ENCODE data around the gene DIPK2B.

DIPK2B gene, protein sequence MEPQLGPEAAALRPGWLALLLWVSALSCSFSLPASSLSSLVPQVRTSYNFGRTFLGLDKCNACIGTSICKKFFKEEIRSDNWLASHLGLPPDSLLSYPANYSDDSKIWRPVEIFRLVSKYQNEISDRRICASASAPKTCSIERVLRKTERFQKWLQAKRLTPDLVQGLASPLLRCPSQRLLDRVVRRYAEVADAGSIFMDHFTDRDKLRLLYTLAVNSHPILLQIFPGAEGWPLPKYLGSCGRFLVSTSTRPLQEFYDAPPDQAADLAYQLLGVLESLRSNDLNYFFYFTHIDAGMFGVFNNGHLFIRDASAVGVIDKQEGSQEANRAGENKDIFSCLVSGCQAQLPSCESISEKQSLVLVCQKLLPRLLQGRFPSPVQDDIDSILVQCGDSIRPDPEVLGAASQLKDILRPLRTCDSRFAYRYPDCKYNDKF

DNA sequence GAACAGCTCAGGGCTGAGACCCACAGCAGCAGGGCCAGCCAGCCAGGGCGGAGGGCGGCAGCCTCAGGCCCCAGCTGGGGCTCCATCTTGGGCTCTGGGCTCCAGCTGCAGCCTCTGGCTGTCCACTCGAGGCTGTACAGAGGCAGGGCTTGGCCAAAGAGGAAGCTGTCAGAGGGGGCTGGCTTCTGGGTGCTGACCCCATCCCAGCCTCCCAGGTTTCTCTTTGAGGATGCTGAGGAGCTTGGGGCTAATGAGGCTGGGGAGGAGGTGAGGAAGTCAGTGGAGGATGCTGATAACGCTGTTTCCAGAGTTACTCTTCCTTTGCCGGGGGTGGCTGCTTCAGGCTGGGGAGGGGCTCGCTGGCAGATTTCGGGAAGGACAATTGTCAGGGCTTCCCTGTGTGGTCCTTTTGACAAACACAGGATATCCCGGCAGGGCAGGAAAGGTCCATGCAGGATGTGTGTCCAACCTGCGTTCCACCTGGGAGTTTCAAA lies at the start of gene DIPK2B:
Gene DIPK2B, minus strand, starts transcription at position 136 of the 494 bp plus-strand sequence. Its CDS starts 50 bp downstream, at position 86.
- no peak for TF ChIP-seq CTCF (IDR thresholded peaks at IDR 0.05; ENCODE audit: low read depth, low read length, missing control alignments)
- DNase-seq (ENCODE audit: low read depth) = no peak
- H3K4me3 ChIP-seq (ENCODE audit: low read depth, low read length) = no peak within 1 kb of the TSS

GRCh38 chrX:45240301-45240700 lies 39.6 kb upstream of the DIPK2B start:
- DNase-seq (ENCODE audit: low read depth) = no peak
- no peak for TF ChIP-seq CTCF (IDR thresholded peaks at IDR 0.05; ENCODE audit: low read depth, low read length, missing control alignments)
- no peak overlapping the region for H3K4me3 ChIP-seq (ENCODE audit: low read depth, low read length)

DNA sequence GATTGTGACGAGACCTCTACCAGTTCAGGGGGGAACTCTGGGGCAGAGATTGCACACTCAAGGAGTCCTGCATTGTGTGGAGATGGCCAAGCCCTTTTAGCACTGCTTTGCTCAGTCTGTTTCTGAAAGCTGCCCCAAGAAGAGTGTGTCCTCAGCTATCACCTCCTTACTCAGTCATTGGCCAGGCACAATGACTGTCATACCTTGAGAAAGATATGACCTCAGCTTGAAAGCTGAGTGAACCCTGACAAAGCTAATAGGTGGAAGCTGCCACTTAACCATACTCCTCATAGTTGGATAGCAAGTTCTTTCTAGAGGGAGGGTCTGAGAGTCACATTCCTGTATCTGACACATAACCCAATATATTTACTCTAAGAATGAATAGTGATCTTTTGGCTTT lies 37.8 kb upstream of the DIPK2B start:
- no peak overlapping the region for H3K4me3 ChIP-seq (ENCODE audit: low read depth, low read length)
- TF ChIP-seq CTCF (IDR thresholded peaks at IDR 0.05; ENCODE audit: low read depth, low read length, missing control alignments) = no peak
- no peak for DNase-seq (ENCODE audit: low read depth)

DNA sequence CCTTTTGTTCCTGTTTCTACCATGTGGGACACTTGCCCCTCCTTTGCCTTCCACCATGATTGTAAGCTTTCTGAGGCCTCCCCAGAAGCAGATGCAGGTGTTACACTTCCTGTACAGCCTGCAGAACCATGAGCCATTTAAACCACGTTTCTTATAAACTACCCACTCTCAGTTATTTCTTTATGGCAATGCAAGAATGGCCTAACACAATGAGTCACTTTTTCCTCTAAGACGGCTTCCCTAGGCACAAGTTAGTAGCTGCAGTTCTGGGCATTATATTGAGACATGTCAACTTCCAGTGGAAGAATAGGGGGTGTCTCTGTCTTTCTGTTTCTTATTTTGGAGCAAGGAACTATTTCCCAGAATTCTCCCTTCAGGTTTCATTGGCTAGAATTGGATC lies 32.9 kb upstream of the DIPK2B start:
- TF ChIP-seq CTCF (IDR thresholded peaks at IDR 0.05; ENCODE audit: low read depth, low read length, missing control alignments) = no peak
- no peak for DNase-seq (ENCODE audit: low read depth)
- H3K4me3 ChIP-seq (ENCODE audit: low read depth, low read length) = no peak overlapping the region

- DNase-seq (ENCODE audit: low read depth) = no peak
- no peak for TF ChIP-seq CTCF (IDR thresholded peaks at IDR 0.05; ENCODE audit: low read depth, low read length, missing control alignments)
- H3K4me3 ChIP-seq (ENCODE audit: low read depth, low read length) = no peak overlapping the region
Measured at GRCh38 chrX:45232139-45232538, 31.5 kb upstream of the DIPK2B start.

GRCh38 chrX:45230410-45230809 lies 29.7 kb upstream of the DIPK2B start:
- TF ChIP-seq CTCF (IDR thresholded peaks at IDR 0.05; ENCODE audit: low read depth, low read length, missing control alignments) = no peak
- no peak overlapping the region for H3K4me3 ChIP-seq (ENCODE audit: low read depth, low read length)

GRCh38 chrX:45229348-45229747 lies 28.7 kb upstream of the DIPK2B start:
- no peak for DNase-seq (ENCODE audit: low read depth)
- TF ChIP-seq CTCF (IDR thresholded peaks at IDR 0.05; ENCODE audit: low read depth, low read length, missing control alignments) = no peak
- H3K4me3 ChIP-seq (ENCODE audit: low read depth, low read length) = no peak overlapping the region

More at GRCh38 chrX:45230410-45230809, 29.7 kb upstream of the DIPK2B start:
- no peak for DNase-seq (ENCODE audit: low read depth)
